GM12874 (cell line): ENCODE measurements around the gene PPP1R7.

Source experiments
- CTCF ChIP-seq: IDR thresholded peaks from 2 replicates; pipeline ENCODE4 v1.5.1; 2011; ENCODE audit warnings: low read depth, mild to moderate bottlenecking, control low read depth, low read length, moderate library complexity; ENCODE audit not compliant: insufficient read depth

Gene PPP1R7

GRCh38 chr2:241153616-241154015, 3.3 kb downstream of the PPP1R7 start:
- TF ChIP-seq CTCF = no peak

DNA sequence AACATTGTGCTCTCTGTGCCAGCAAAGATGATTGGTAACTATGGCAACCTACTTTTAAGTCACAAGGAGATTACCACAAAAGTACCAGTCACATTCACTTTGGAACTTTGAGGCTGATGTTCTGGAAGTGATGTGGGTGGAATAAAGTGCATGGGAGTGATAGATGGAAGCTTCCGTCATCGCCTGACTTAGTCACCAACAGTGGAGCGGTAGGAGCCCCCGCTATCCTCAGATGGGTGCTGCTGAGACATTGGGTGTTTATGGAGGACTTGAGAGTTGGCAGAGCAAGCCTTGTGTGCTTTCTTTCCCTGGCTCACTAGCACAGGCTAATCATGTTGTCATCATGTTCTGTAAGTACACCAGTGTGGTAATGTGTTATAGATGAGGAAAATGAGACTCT, 4.6 kb downstream of the PPP1R7 start:
- TF ChIP-seq CTCF = no peak

DNA sequence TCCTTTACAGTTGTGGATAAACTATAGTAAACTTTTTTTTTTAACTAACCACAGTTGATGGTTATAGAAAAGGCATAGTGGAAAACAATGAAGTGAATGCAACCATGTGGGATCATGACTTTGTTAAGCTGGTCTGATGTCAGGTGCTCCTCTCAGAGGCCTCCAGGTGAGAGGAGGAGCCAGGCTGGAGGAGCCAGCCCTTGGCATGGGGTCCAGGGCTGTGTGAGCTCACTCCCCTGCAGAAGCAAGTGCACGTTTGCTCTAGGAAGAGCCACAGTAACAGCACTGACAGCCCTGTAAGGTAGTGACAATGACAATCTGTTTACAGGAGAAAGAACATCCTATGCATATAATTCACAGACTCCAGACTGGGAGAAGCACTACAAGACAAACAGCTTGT, 5.7 kb downstream of the PPP1R7 start:
- TF ChIP-seq CTCF = no peak

DNA sequence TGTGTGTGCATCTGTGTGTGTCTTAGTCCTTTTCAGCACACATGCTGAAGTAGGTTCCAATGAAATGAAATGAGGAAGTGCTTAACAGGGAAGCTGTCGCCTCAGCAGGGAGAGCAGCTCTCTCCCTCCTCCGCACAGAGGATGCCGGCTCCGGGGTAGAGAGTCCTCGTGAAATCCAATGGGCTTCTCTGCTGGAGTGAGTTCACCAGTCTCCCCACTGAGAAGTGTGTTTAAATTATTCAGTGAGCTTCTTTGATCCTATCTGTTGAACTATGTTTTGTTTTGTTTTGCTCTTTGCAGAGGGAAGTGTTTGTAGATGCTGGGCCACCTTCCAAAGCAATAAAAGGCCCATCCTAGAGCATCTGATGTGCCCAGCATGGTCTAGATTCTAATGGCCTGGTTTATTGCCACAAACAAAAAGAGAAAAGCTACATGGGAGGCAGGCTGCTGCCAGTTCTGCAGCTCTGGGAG, 6.7 kb downstream of the PPP1R7 start:
- no peak for TF ChIP-seq CTCF

GRCh38 chr2:241157841-241158545, 7.7 kb downstream of the PPP1R7 start:
- no peak for TF ChIP-seq CTCF

DNA sequence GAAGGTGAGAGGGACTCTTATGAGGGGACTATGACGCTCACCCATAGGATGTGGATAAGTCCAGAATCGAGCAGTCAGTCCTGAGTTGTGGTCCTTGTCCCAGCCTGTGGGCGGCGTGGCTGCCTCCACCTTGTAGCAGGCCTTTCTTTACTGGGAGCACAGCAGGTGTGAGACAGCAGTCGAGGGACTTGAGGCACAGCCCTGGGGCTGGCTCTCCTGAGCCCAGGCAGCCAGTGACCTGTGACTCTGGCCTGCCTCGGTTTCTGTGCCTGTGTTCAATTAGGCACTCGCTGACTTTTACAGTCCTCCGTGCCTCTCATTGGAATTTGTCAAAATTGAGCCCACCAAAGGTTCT, 8.3 kb downstream of the PPP1R7 start:
- no peak for TF ChIP-seq CTCF

DNA sequence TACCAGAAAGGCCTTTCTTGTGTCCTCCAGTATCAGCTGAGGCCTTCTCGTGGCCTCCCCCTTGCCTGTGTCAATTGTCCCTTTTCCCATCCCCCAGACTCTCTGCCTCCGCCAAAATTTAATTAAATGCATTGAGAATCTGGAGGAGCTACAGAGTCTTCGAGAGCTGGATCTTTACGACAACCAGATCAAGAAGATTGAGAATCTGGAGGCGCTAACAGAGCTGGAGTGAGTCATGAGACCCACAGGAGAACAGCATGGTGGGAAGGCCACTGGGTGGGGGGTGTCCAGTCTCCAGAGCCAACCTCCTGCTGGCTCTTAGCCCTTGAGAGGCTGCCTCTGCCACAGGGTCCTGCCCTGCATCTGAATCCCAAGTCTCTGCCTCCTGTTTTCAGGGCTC, 8.8 kb downstream of the PPP1R7 start:
- TF ChIP-seq CTCF = no peak
